Hepatocyte (in vitro differentiated cells): ENCODE results near the gene DGKG. TPM values are rescaled to one million over a fixed set of nuclear protein-coding genes. Genes with fewer than 3 reads are reported as not detected.

Experiments
- DNase-seq: peaks from one replicate; pipeline ENCODE4 v3.0.0-alpha.2; 2016; ENCODE audit warnings: low spot score
- H2AFZ ChIP-seq: fragments of 200-600 bp; sonication (generic); 2 replicates; pipeline ENCODE4 v1.6.0; 2016; ENCODE audit warnings: antibody characterized with exemption, mild to moderate bottlenecking
- H3K27ac ChIP-seq: fragments of 200-600 bp; sonication (generic); 2 replicates; pipeline ENCODE4 v1.5.1; 2016; ENCODE audit warnings: mild to moderate bottlenecking
- H3K27me3 ChIP-seq: fragments of 200-600 bp; sonication (generic); 2 replicates; pipeline ENCODE4 v1.6.1; 2016
- H3K36me3 ChIP-seq: fragments of 200-600 bp; sonication (generic); replicated peaks from 2 replicates; pipeline ENCODE4 v1.5.1; 2016; ENCODE audit warnings: low read depth; ENCODE audit not compliant: insufficient read depth
- H3K4me1 ChIP-seq: fragments of 200-600 bp; sonication (generic); 2 replicates; pipeline ENCODE4 v1.5.1; 2016; ENCODE audit warnings: mild to moderate bottlenecking, moderate library complexity; ENCODE audit not compliant: insufficient read depth
- H3K4me2 ChIP-seq: fragments of 200-600 bp; sonication (generic); 2 replicates; pipeline ENCODE4 v1.6.0; 2016
- H3K4me3 ChIP-seq: fragments of 200-600 bp; sonication (generic); 2 replicates; pipeline ENCODE4 v1.5.1; 2016; ENCODE audit warnings: mild to moderate bottlenecking
- H3K79me2 ChIP-seq: fragments of 200-600 bp; sonication (generic); 2 replicates; pipeline ENCODE4 v1.6.0; 2017; ENCODE audit warnings: mild to moderate bottlenecking
- H3K9me2 ChIP-seq: fragments of 200-600 bp; sonication (generic); replicated peaks from 2 replicates; pipeline ENCODE4 v1.6.0; 2017; ENCODE audit warnings: mild to moderate bottlenecking; ENCODE audit not compliant: insufficient read depth
- H3K9me3 ChIP-seq: fragments of 200-600 bp; sonication (generic); 2 replicates; pipeline ENCODE4 v1.5.1; 2016; ENCODE audit warnings: low read depth, mild to moderate bottlenecking
- H4K20me1 ChIP-seq: fragments of 200-600 bp; sonication (generic); 2 replicates; pipeline ENCODE4 v1.6.0; 2016; ENCODE audit warnings: mild to moderate bottlenecking; ENCODE audit not compliant: insufficient read depth, poor library complexity, severe bottlenecking
- CTCF ChIP-seq: fragments of 200-600 bp; sonication (generic); IDR thresholded peaks from 2 replicates; pipeline ENCODE4 v1.5.1; 2016; ENCODE audit warnings: antibody characterized with exemption, mild to moderate bottlenecking; ENCODE audit not compliant: poor library complexity
- EZH2 ChIP-seq: fragments of 200-600 bp; sonication (generic); IDR thresholded peaks from 2 replicates; pipeline ENCODE4 v1.6.1; 2016; ENCODE audit warnings: antibody characterized with exemption, mild to moderate bottlenecking, borderline replicate concordance
- EZH2phosphoT487 ChIP-seq: fragments of 200-600 bp; sonication (generic); IDR thresholded peaks from one replicate; pipeline ENCODE4 v1.6.1; 2018; ENCODE audit warnings: antibody characterized with exemption, mild to moderate bottlenecking, low read depth, moderate library complexity; ENCODE audit not compliant: unreplicated experiment, severe bottlenecking
- WGBS: methylation state at CpG from one replicate; pipeline ENCODE4 v1.1.6; 2016; ENCODE audit warnings: low lambda C conversion rate; ENCODE audit errors: missing lambda C conversion rate; 5-methylcytosine and 5-hydroxymethylcytosine counted together
- polyA plus RNA-seq: library from polyadenylated mRNA; unstranded; fragments of >200 nt; fragmentation: Nextera tagmentation; extraction: Ambion mirVana; gene quantifications from 2 replicates; pipeline ENCODE4 v1.2.1, GENCODE V29; 2016
- total RNA-seq: library from RNA; depleted of rRNA; stranded (reverse); fragments of >200 nt; gene quantifications from 2 replicates; pipeline ENCODE4 v1.2.3, GENCODE V29; 2014

The DGKG gene
- total and polyA plus RNA-seq, 2 experiments from 2014 or later = not detected

GRCh38 chr3:186352369-186352768, 9.7 kb downstream of the DGKG start:
- WGBS = 90% methylated on average over 4 of the region's 4 CpGs
- H3K9me3 ChIP-seq = no peaks in the 10 kb centered on the region
- H3K4me1 ChIP-seq = no peaks in the 10 kb centered on the region
- H3K4me2 ChIP-seq = no peak overlapping the region
- TF ChIP-seq EZH2 = no peak
- no peak for TF ChIP-seq CTCF
- no peak for TF ChIP-seq EZH2phosphoT487
- no peak overlapping the region for H3K4me3 ChIP-seq
- no peaks in the 10 kb centered on the region for H3K79me2 ChIP-seq
- no peaks in the 10 kb centered on the region for H3K9me2 ChIP-seq
- no peaks in the 10 kb centered on the region for H3K36me3 ChIP-seq
- DNase-seq = no peak
- H3K27me3 ChIP-seq = peaks cover 6% of the 10 kb centered on the region
- no peaks in the 10 kb centered on the region for H4K20me1 ChIP-seq
- no peak overlapping the region for H2AFZ ChIP-seq
- H3K27ac ChIP-seq = no peak overlapping the region

GRCh38 chr3:186342197-186342596, 19.8 kb downstream of the DGKG start:
- no peak for TF ChIP-seq CTCF
- Histone ChIP-seq H3K36me3 (no peaks in the 10 kb centered on the region), H3K9me2 (no peaks in the 10 kb centered on the region), H3K9me3 (no peaks in the 10 kb centered on the region), H3K4me1 (no peaks in the 10 kb centered on the region), H3K27me3 (no peaks in the 10 kb centered on the region), H3K79me2 (no peaks in the 10 kb centered on the region), H3K4me2 (no peak overlapping the region), H2AFZ (no peak overlapping the region), H3K4me3 (no peak overlapping the region), H4K20me1 (no peaks in the 10 kb centered on the region), H3K27ac (no peak overlapping the region)
- 88% methylated on average over 5 of the region's 5 CpGs for WGBS
- DNase-seq = no peak

GRCh38 chr3:186340204-186340603, 21.8 kb downstream of the DGKG start:
- no peak overlapping the region for H3K27ac ChIP-seq
- no peaks in the 10 kb centered on the region for H3K9me3 ChIP-seq
- no peak overlapping the region for H2AFZ ChIP-seq
- H3K4me1 ChIP-seq = no peaks in the 10 kb centered on the region
- H3K4me3 ChIP-seq = no peak overlapping the region
- no peaks in the 10 kb centered on the region for H3K9me2 ChIP-seq
- no peak for DNase-seq
- H4K20me1 ChIP-seq = no peaks in the 10 kb centered on the region
- no peaks in the 10 kb centered on the region for H3K27me3 ChIP-seq
- no peaks in the 10 kb centered on the region for H3K36me3 ChIP-seq
- TF ChIP-seq CTCF = no peak
- no peak for TF ChIP-seq EZH2
- no peak for TF ChIP-seq EZH2phosphoT487
- H3K79me2 ChIP-seq = no peaks in the 10 kb centered on the region
- H3K4me2 ChIP-seq = no peak overlapping the region
